GM18870 (cell line): Measurements from ENCODE around the gene GAL3ST2.
"Not testable (repeated sequence)": the region's sequence is repeated elsewhere in the genome, so short reads cannot be mapped to it uniquely, and the experiment has no call there.

Experiments used
- ATAC-seq: cut with Tn5 transposase; IDR thresholded peaks from one replicate; pipeline ENCODE4 v1.9.1; 2021; ENCODE audit warnings: moderate library complexity; ENCODE audit not compliant: unreplicated experiment

Gene GAL3ST2

GRCh38 chr2:241767464-241768250, 9.0 kb upstream of the GAL3ST2 start:
- ATAC-seq: no peak

- no peak for ATAC-seq
These were observed 8.3 kb upstream of the GAL3ST2 start for GRCh38 chr2:241768251-241768711.

- ATAC-seq: no peak
These were observed 7.8 kb upstream of the GAL3ST2 start for GRCh38 chr2:241768850-241769249.

- ATAC-seq: no peak
These were observed 6.8 kb upstream of the GAL3ST2 start for GRCh38 chr2:241769819-241770184.

- ATAC-seq: no peak
These were observed 6.3 kb upstream of the GAL3ST2 start for GRCh38 chr2:241770185-241770935.

- no peak for ATAC-seq
These were observed 5.7 kb upstream of the GAL3ST2 start for GRCh38 chr2:241770936-241771285.

- ATAC-seq: no peak
These were observed 5.1 kb upstream of the GAL3ST2 start for GRCh38 chr2:241771286-241772062.

GRCh38 chr2:241772063-241772499, 4.5 kb upstream of the GAL3ST2 start:
- no peak for ATAC-seq

- ATAC-seq: no peak
These were observed 2.9 kb upstream of the GAL3ST2 start for GRCh38 chr2:241773511-241774418.

- no peak for ATAC-seq
These were observed 2.0 kb upstream of the GAL3ST2 start for GRCh38 chr2:241774419-241775222.

GRCh38 chr2:241775223-241776177, 1.1 kb upstream of the GAL3ST2 start:
- no peak for ATAC-seq

- no peak for ATAC-seq
These were observed 606 bp downstream of the GAL3ST2 start for GRCh38 chr2:241777170-241777685.

GRCh38 chr2:241777686-241778627, 1.3 kb downstream of the GAL3ST2 start:
- ATAC-seq: no peak

GRCh38 chr2:241780939-241781569, 4.4 kb downstream of the GAL3ST2 start:
- no peak for ATAC-seq

- ATAC-seq: not testable (repeated sequence)
These were observed 5.4 kb downstream of the GAL3ST2 start for GRCh38 chr2:241782053-241782452.

- ATAC-seq: no peak
These were observed 11.5 kb downstream of the GAL3ST2 start for GRCh38 chr2:241788135-241788534.

- peak; percentile 53 for ATAC-seq
These were observed 11.9 kb downstream of the GAL3ST2 start for GRCh38 chr2:241788572-241788971.
